H9 (cell line): ENCODE results near the gene POLR3B. TPM values are rescaled to one million over a fixed set of nuclear protein-coding genes. Genes with fewer than 3 reads are reported as not detected.

Source experiments
- DNase-seq: peaks from one replicate; pipeline ENCODE4 v3.0.0-alpha.2; 2017
- H2AFZ ChIP-seq: one replicate; pipeline ENCODE4 v1.6.1; 2013; ENCODE audit warnings: mild to moderate bottlenecking, low read length, control low read depth, moderate library complexity
- H2AK5ac ChIP-seq: 2 replicates; pipeline ENCODE4 v1.6.1; 2013; ENCODE audit warnings: low read length, control low read depth, mixed read lengths; ENCODE audit not compliant: insufficient read length
- H2BK120ac ChIP-seq: one replicate; pipeline ENCODE4 v1.6.1; 2013; ENCODE audit warnings: low read depth, mild to moderate bottlenecking, low read length, control low read depth, inconsistent platforms; ENCODE audit not compliant: poor library complexity, severe bottlenecking
- H2BK12ac ChIP-seq: 2 replicates; pipeline ENCODE4 v1.6.1; 2013; ENCODE audit warnings: low read length, control low read depth, mixed read lengths, low read depth; ENCODE audit not compliant: insufficient read length
- H2BK15ac ChIP-seq: 2 replicates; pipeline ENCODE4 v1.6.1; 2013; ENCODE audit warnings: low read depth, low read length, control low read depth
- H2BK20ac ChIP-seq: one replicate; pipeline ENCODE4 v1.6.1; 2013; ENCODE audit warnings: low read depth, mild to moderate bottlenecking, low read length, control low read depth, inconsistent platforms; ENCODE audit not compliant: poor library complexity, severe bottlenecking
- H2BK5ac ChIP-seq: 2 replicates; pipeline ENCODE4 v1.6.1; 2013; ENCODE audit warnings: low read length, control low read depth, mixed read lengths; ENCODE audit not compliant: insufficient read length
- H3K14ac ChIP-seq: 2 replicates; pipeline ENCODE4 v1.6.1; 2013; ENCODE audit warnings: low read length, control low read depth; ENCODE audit not compliant: insufficient read depth
- H3K18ac ChIP-seq: 2 replicates; pipeline ENCODE4 v1.6.1; 2013; ENCODE audit warnings: low read depth, mild to moderate bottlenecking, mixed read lengths, low read length, control low read depth; ENCODE audit not compliant: insufficient read length
- H3K23ac ChIP-seq: 2 replicates; pipeline ENCODE4 v1.6.1; 2013; ENCODE audit warnings: low read length, control low read depth, mixed read lengths, low read depth; ENCODE audit not compliant: insufficient read length
- H3K23me2 ChIP-seq: 2 replicates; pipeline ENCODE4 v1.6.1; 2013; ENCODE audit warnings: low read depth, mild to moderate bottlenecking, mixed read lengths, low read length, control low read depth; ENCODE audit not compliant: insufficient read length, poor library complexity, severe bottlenecking
- H3K27ac ChIP-seq: 2 replicates; pipeline ENCODE4 v1.5.1; 2013; ENCODE audit warnings: low read length, control low read depth, mixed read lengths, low read depth; ENCODE audit not compliant: insufficient read length
- H3K27me3 ChIP-seq: 2 replicates; pipeline ENCODE4 v1.6.1; 2013; ENCODE audit warnings: low read length, control low read depth, inconsistent platforms; ENCODE audit not compliant: insufficient read depth
- H3K4ac ChIP-seq: 2 replicates; pipeline ENCODE4 v1.6.1; 2013; ENCODE audit warnings: low read depth, mild to moderate bottlenecking, control low read depth, inconsistent platforms, low read length, moderate library complexity
- H3K4me1 ChIP-seq: 2 replicates; pipeline ENCODE4 v1.6.1; 2013; ENCODE audit warnings: low read length, control low read depth, inconsistent platforms; ENCODE audit not compliant: insufficient read depth
- H3K4me2 ChIP-seq: 2 replicates; pipeline ENCODE4 v1.6.1; 2013; ENCODE audit warnings: low read length, control low read depth, mixed read lengths; ENCODE audit not compliant: insufficient read length, insufficient read depth
- H3K56ac ChIP-seq: 2 replicates; pipeline ENCODE4 v1.6.1; 2013; ENCODE audit warnings: low read depth, mild to moderate bottlenecking, mixed read lengths, low read length, control low read depth; ENCODE audit not compliant: insufficient read length
- H3K79me1 ChIP-seq: 2 replicates; pipeline ENCODE4 v1.6.1; 2013; ENCODE audit warnings: low read depth, mild to moderate bottlenecking, moderate library complexity, low read length, control low read depth, inconsistent platforms; ENCODE audit not compliant: insufficient read depth, poor library complexity, severe bottlenecking
- H3K79me2 ChIP-seq: 2 replicates; pipeline ENCODE4 v1.6.1; 2013; ENCODE audit warnings: low read length, control low read depth, inconsistent platforms; ENCODE audit not compliant: insufficient read depth
- H3K9ac ChIP-seq: 2 replicates; pipeline ENCODE4 v1.6.1; 2013; ENCODE audit warnings: low read length, control low read depth, mixed read lengths; ENCODE audit not compliant: insufficient read length; ENCODE audit errors: extremely low read depth
- H3K9me3 ChIP-seq: one replicate; pipeline ENCODE4 v1.6.1; 2013; ENCODE audit warnings: low read depth, low read length, inconsistent platforms; ENCODE audit not compliant: control insufficient read depth
- H3T11ph ChIP-seq: one replicate; pipeline ENCODE4 v1.6.1; 2013; ENCODE audit warnings: mild to moderate bottlenecking, low read length, control low read depth, inconsistent platforms
- H4K20me1 ChIP-seq: one replicate; pipeline ENCODE4 v1.6.1; 2013; ENCODE audit not compliant: control insufficient read depth, insufficient read length, insufficient read depth
- H4K5ac ChIP-seq: 2 replicates; pipeline ENCODE4 v1.6.1; 2013; ENCODE audit warnings: low read depth, mild to moderate bottlenecking, mixed read lengths, low read length, control low read depth; ENCODE audit not compliant: insufficient read length
- H4K8ac ChIP-seq: replicated peaks from 2 replicates; pipeline ENCODE4 v1.6.1; 2013; ENCODE audit warnings: low read length, control low read depth, mixed read lengths, low read depth; ENCODE audit not compliant: insufficient read length
- H4K91ac ChIP-seq: 2 replicates; pipeline ENCODE4 v1.6.1; 2013; ENCODE audit warnings: low read depth, mild to moderate bottlenecking, moderate library complexity, mixed read lengths, low read length, control low read depth; ENCODE audit not compliant: insufficient read length
- H3K27ac Mint-ChIP-seq, 3 experiments: 2 replicates in 2 of 3; 3 replicates in 1 of 3; pipeline ENCODE4 v1.8.0; 2020 to 2021; ENCODE audit warnings: mixed read lengths in 3 of 3, mild to moderate bottlenecking in 1 of 3, moderate library complexity in 1 of 3
- H3K27me3 Mint-ChIP-seq: 2 replicates; pipeline ENCODE4 v1.8.0; 2021; ENCODE audit warnings: low read depth, mild to moderate bottlenecking, moderate library complexity, mixed read lengths
- H3K36me3 Mint-ChIP-seq, 3 experiments: 2 replicates in 2 of 3; 3 replicates in 1 of 3; pipeline ENCODE4 v1.8.0; 2020 to 2021; ENCODE audit warnings: low read depth in 3 of 3, mixed read lengths in 3 of 3; ENCODE audit not compliant: insufficient read depth in 1 of 3
- H3K4me1 Mint-ChIP-seq, 2 experiments: 2 replicates each; pipeline ENCODE4 v1.8.0; 2020; ENCODE audit warnings: mixed read lengths in 2 of 2
- H3K4me3 Mint-ChIP-seq, 2 experiments: 2 replicates in 1 of 2; 3 replicates in 1 of 2; pipeline ENCODE4 v1.8.0; 2020 to 2021; ENCODE audit warnings: mild to moderate bottlenecking in 2 of 2, mixed read lengths in 2 of 2, moderate library complexity in 1 of 2
- H3K9me3 Mint-ChIP-seq, 2 experiments: 2 replicates in 1 of 2; 3 replicates in 1 of 2; pipeline ENCODE4 v1.8.0; 2020; ENCODE audit warnings: mild to moderate bottlenecking in 2 of 2, mixed read lengths in 2 of 2, moderate library complexity in 1 of 2
- CTCF ChIP-seq: fragments of 200-600 bp; sonication (generic); conservative IDR thresholded peaks from 3 replicates; pipeline ENCODE4 v1.8.0; 2021; ENCODE audit warnings: antibody characterized with exemption, mild to moderate bottlenecking
- WGBS: extraction: QIAGEN DNeasy Blood & Tissue Kit; methylation state at CpG from one replicate; pipeline ENCODE4 v1.1.7; 2013; ENCODE audit warnings: missing lambda C conversion rate, low lambda C conversion rate, mixed read lengths; ENCODE audit not compliant: insufficient read length; ENCODE audit errors: extremely low coverage; 5-methylcytosine and 5-hydroxymethylcytosine counted together
- total RNA-seq: library from RNA; stranded (reverse); gene quantifications from 2 replicates; pipeline ENCODE4 v1.2.1, GENCODE V29; 2021

POLR3B gene
- total RNA-seq, 1 experiment from 2014 or later: 13.4 TPM

GRCh38 chr12:106495354-106495965 lies 137.9 kb downstream of the POLR3B start:
- H4K91ac ChIP-seq: no peak overlapping the region
- no peaks in the 10 kb centered on the region for H4K20me1 ChIP-seq
- no peaks in the 10 kb centered on the region for H3K9me3 ChIP-seq
- no peak overlapping the region for H2BK120ac ChIP-seq
- no peaks in the 10 kb centered on the region for H3K27me3 ChIP-seq
- Mint-ChIP-seq H3K4me1 (peaks cover 19 to 25% of the 10 kb centered on the region in 2 experiments), H3K27me3 (no peaks in the 10 kb centered on the region), H3K4me3 (no peak overlapping the region), H3K36me3 (peaks cover 0 to 11% (median 3%) of the 10 kb centered on the region in 3 experiments; a peak in 4 of 7 replicates), H3K27ac (no peak overlapping the region), H3K9me3 (no peaks in the 10 kb centered on the region)
- H4K8ac ChIP-seq: no peak overlapping the region
- no peak overlapping the region for H2BK15ac ChIP-seq
- H2BK20ac ChIP-seq: no peak overlapping the region
- no peak overlapping the region for H3K56ac ChIP-seq
- no peaks in the 10 kb centered on the region for H3K23me2 ChIP-seq
- no peak overlapping the region for H3T11ph ChIP-seq
- no peak overlapping the region for H2AK5ac ChIP-seq
- no peak overlapping the region for H2BK5ac ChIP-seq
- H3K4me2 ChIP-seq: no peak overlapping the region
- H2AFZ ChIP-seq: no peak overlapping the region
- H3K9ac ChIP-seq: no peak overlapping the region
- no peak overlapping the region for H3K4ac ChIP-seq
- no peak overlapping the region for H4K5ac ChIP-seq
- H3K14ac ChIP-seq: no peak overlapping the region
- no peaks in the 10 kb centered on the region for H3K4me1 ChIP-seq
- no peaks in the 10 kb centered on the region for H3K79me2 ChIP-seq
- H3K23ac ChIP-seq: no peak overlapping the region
- TF ChIP-seq CTCF: no peak
- no peaks in the 10 kb centered on the region for H3K79me1 ChIP-seq
- no CpG with 5 or more reads among the region's 5 CpGs for WGBS
- no peak overlapping the region for H3K18ac ChIP-seq
- no peak overlapping the region for H2BK12ac ChIP-seq
- no peak overlapping the region for H3K27ac ChIP-seq
- DNase-seq: no peak
